ENCODE data around the gene TLE3. TPM values are rescaled to one million over a fixed set of nuclear protein-coding genes. Genes with fewer than 3 reads are reported as not detected.

TLE3 gene
- total RNA-seq, 1 donor from 2014 or later = 89.2 TPM

- no peak overlapping the region for H3K27ac Mint-ChIP-seq (ENCODE audit: unreplicated experiment)
- no peak overlapping the region for H3K4me3 Mint-ChIP-seq (ENCODE audit: unreplicated experiment)
Measured at GRCh38 chr15:70068783-70069565, 28.7 kb downstream of the TLE3 start.

GRCh38 chr15:70067681-70068080 lies 30.0 kb downstream of the TLE3 start:
- Mint-ChIP-seq H3K9me3 (ENCODE audit: unreplicated experiment) (peaks cover 8% of the 10 kb centered on the region), H3K27me3 (ENCODE audit: unreplicated experiment) (peaks cover 4% of the 10 kb centered on the region), H3K4me1 (ENCODE audit: low read depth, unreplicated experiment) (peaks cover 21% of the 10 kb centered on the region), H3K27ac (ENCODE audit: unreplicated experiment) (no peak overlapping the region), H3K4me3 (ENCODE audit: unreplicated experiment) (no peak overlapping the region), H3K36me3 (ENCODE audit: unreplicated experiment) (peaks cover 10% of the 10 kb centered on the region)
- no peak for TF ChIP-seq CTCF (IDR thresholded peaks at IDR 0.05; ENCODE audit: partially characterized antibody, unreplicated experiment)
- DNase-seq = no peak

More at GRCh38 chr15:70068783-70069565, 28.7 kb downstream of the TLE3 start:
- Mint-ChIP-seq H3K9me3 (ENCODE audit: unreplicated experiment) (peaks cover 7% of the 10 kb centered on the region), H3K36me3 (ENCODE audit: unreplicated experiment) (peaks cover 20% of the 10 kb centered on the region), H3K27me3 (ENCODE audit: unreplicated experiment) (peaks cover 4% of the 10 kb centered on the region), H3K4me1 (ENCODE audit: low read depth, unreplicated experiment) (peaks cover 11% of the 10 kb centered on the region)
- DNase-seq = no peak
- no peak for TF ChIP-seq CTCF (IDR thresholded peaks at IDR 0.05; ENCODE audit: partially characterized antibody, unreplicated experiment)

- no peak overlapping the region for H3K4me3 Mint-ChIP-seq (ENCODE audit: unreplicated experiment)
- no peak for DNase-seq
- peaks cover 10% of the 10 kb centered on the region for H3K36me3 Mint-ChIP-seq (ENCODE audit: unreplicated experiment)
- H3K9me3 Mint-ChIP-seq (ENCODE audit: unreplicated experiment) = peaks cover 12% of the 10 kb centered on the region
- peaks cover 25% of the 10 kb centered on the region for H3K4me1 Mint-ChIP-seq (ENCODE audit: low read depth, unreplicated experiment)
- peaks cover 7% of the 10 kb centered on the region for H3K27me3 Mint-ChIP-seq (ENCODE audit: unreplicated experiment)
- no peak overlapping the region for H3K27ac Mint-ChIP-seq (ENCODE audit: unreplicated experiment)
- no peak for TF ChIP-seq CTCF (IDR thresholded peaks at IDR 0.05; ENCODE audit: partially characterized antibody, unreplicated experiment)
Measured at GRCh38 chr15:70067011-70067410, 30.7 kb downstream of the TLE3 start.

- H3K27ac Mint-ChIP-seq (ENCODE audit: unreplicated experiment) = no peak overlapping the region
- no peak for DNase-seq
- TF ChIP-seq CTCF (IDR thresholded peaks at IDR 0.05; ENCODE audit: partially characterized antibody, unreplicated experiment) = no peak
- peaks cover 7% of the 10 kb centered on the region for H3K27me3 Mint-ChIP-seq (ENCODE audit: unreplicated experiment)
- H3K4me1 Mint-ChIP-seq (ENCODE audit: low read depth, unreplicated experiment) = peaks cover 27% of the 10 kb centered on the region
- H3K4me3 Mint-ChIP-seq (ENCODE audit: unreplicated experiment) = no peak overlapping the region
- peaks cover 12% of the 10 kb centered on the region for H3K9me3 Mint-ChIP-seq (ENCODE audit: unreplicated experiment)
- H3K36me3 Mint-ChIP-seq (ENCODE audit: unreplicated experiment) = peaks cover 9% of the 10 kb centered on the region
Measured at GRCh38 chr15:70066447-70066846, 31.3 kb downstream of the TLE3 start.

GRCh38 chr15:70066004-70066403 lies 31.7 kb downstream of the TLE3 start:
- Mint-ChIP-seq H3K36me3 (ENCODE audit: unreplicated experiment) (peaks cover 4% of the 10 kb centered on the region), H3K4me3 (ENCODE audit: unreplicated experiment) (no peak overlapping the region), H3K4me1 (ENCODE audit: low read depth, unreplicated experiment) (peaks cover 29% of the 10 kb centered on the region), H3K27me3 (ENCODE audit: unreplicated experiment) (peaks cover 7% of the 10 kb centered on the region), H3K9me3 (ENCODE audit: unreplicated experiment) (peaks cover 11% of the 10 kb centered on the region), H3K27ac (ENCODE audit: unreplicated experiment) (no peak overlapping the region)
- DNase-seq = no peak
- no peak for TF ChIP-seq CTCF (IDR thresholded peaks at IDR 0.05; ENCODE audit: partially characterized antibody, unreplicated experiment)
